Tibial nerve (tissue), 4 donors: ENCODE measurements around the gene TFAP2B. TPM values are rescaled to one million over a fixed set of nuclear protein-coding genes. Genes with fewer than 3 reads are reported as not detected.

ENCODE experiments used
- DNase-seq, 2 donors: peaks; one replicate each; pipeline ENCODE4 v3.0.0-alpha.2; 2019; ENCODE audit warnings: low spot score in 2 of 2
- H3K27ac ChIP-seq, 4 donors: fragments of 200-600 bp; sonication (generic) in 3 of 4; one replicate each; pipeline ENCODE4 v1.5.1; 2017 to 2019; ENCODE audit warnings: mild to moderate bottlenecking in 1 of 4
- H3K27me3 ChIP-seq, 2 donors: fragments of 200-600 bp; sonication (generic) in 1 of 2; one replicate each; pipeline versions ENCODE4 v1.5.1 to v1.6.0; 2017 to 2019
- H3K36me3 ChIP-seq, 3 donors: fragments of 200-600 bp; sonication (generic); one replicate each; pipeline ENCODE4 v1.5.1; 2018 to 2019
- H3K4me1 ChIP-seq, 4 donors: fragments of 200-600 bp; sonication (generic) in 3 of 4; one replicate each; pipeline ENCODE4 v1.5.1; 2017 to 2019
- H3K4me3 ChIP-seq, 4 donors: fragments of 200-600 bp; sonication (generic) in 3 of 4; one replicate each; pipeline ENCODE4 v1.5.1; 2017 to 2019; ENCODE audit warnings: mild to moderate bottlenecking in 1 of 4, moderate library complexity in 1 of 4
- H3K9me3 ChIP-seq, 4 donors: fragments of 200-600 bp; sonication (generic) in 3 of 4; one replicate each; pipeline ENCODE4 v1.5.1; 2017 to 2019
- EP300 ChIP-seq, 2 donors: sonication (generic); formaldehyde crosslinking; IDR thresholded peaks; one replicate each; pipeline ENCODE4 v1.6.1; 2017; ENCODE audit warnings: antibody characterized with exemption in 2 of 2, mild to moderate bottlenecking in 1 of 2
- POLR2A ChIP-seq, 2 donors: fragments of 450-650 bp; IDR thresholded peaks; one replicate each; pipeline ENCODE4 v1.6.1; 2017; ENCODE audit warnings: antibody characterized with exemption in 2 of 2, mild to moderate bottlenecking in 2 of 2, moderate library complexity in 2 of 2
- WGBS, 2 donors: methylation state at CpG; one replicate each; pipeline ENCODE4 v1.1.5; 2018; 5-methylcytosine and 5-hydroxymethylcytosine counted together
- total RNA-seq, 4 donors: library from RNA; depleted of rRNA; stranded (reverse); fragments of >200 nt; gene quantifications; one replicate each; pipeline ENCODE4 v1.1.0, GENCODE V29; 2016
- TF ChIP-seq, protein P1 (sequence below), 5 experiments: fragments of 200-600 bp in 3 of 5; fragments of 450-650 bp in 2 of 5; sonication (generic) in 3 of 5; IDR thresholded peaks; one replicate each; pipeline ENCODE4 v1.5.1; 2016 to 2019; ENCODE audit warnings: antibody characterized with exemption in 5 of 5, mild to moderate bottlenecking in 3 of 5, moderate library complexity in 2 of 5

The TFAP2B gene
- total RNA-seq, 4 donors from 2014 or later, result 0.22 to 1.2 TPM; not detected in 2

DNA sequence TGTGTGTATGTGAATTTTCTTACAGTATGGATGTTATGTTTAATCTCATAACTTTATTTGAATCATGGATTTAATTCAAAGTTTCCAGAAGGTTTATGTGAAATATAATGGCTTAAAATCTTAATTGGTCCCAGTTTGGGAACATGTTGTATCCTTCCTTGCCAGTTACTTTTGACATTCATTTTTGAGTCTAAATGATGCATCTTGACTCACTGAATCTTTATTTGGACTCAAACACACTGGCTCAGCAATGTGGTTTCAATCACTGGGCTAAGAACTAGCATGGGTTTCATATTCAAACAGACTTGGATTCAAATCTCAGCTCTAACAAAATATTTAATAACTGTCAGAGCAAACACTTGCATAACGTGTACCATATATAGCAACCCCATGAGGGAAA, 25.9 kb upstream of the TFAP2B start:
- no peaks in the 10 kb centered on the region for H3K27me3 ChIP-seq
- no peaks in the 10 kb centered on the region for H3K36me3 ChIP-seq
- H3K9me3 ChIP-seq, result no peaks in the 10 kb centered on the region
- H3K4me3 ChIP-seq, result no peak overlapping the region
- DNase-seq, result no peak
- H3K27ac ChIP-seq, result no peak overlapping the region
- no peaks in the 10 kb centered on the region for H3K4me1 ChIP-seq
- no peak for TF ChIP-seq POLR2A (IDR thresholded peaks at IDR 0.05)
- TF ChIP-seq EP300 (IDR thresholded peaks at IDR 0.05), result no peak
- WGBS, 2 donors, result 70 to 71% methylated on average over 1 of the region's 1 CpG

- Histone ChIP-seq H3K9me3 (no peaks in the 10 kb centered on the region), H3K27ac (no peak overlapping the region), H3K4me3 (no peak overlapping the region), H3K4me1 (no peaks in the 10 kb centered on the region), H3K27me3 (no peaks in the 10 kb centered on the region), H3K36me3 (no peaks in the 10 kb centered on the region)
- WGBS, 2 donors, result 47 to 62% methylated on average over 5 of the region's 5 CpGs
- TF ChIP-seq POLR2A (IDR thresholded peaks at IDR 0.05) (no peak), EP300 (IDR thresholded peaks at IDR 0.05) (no peak)
- TF ChIP-seq, protein P1, sequence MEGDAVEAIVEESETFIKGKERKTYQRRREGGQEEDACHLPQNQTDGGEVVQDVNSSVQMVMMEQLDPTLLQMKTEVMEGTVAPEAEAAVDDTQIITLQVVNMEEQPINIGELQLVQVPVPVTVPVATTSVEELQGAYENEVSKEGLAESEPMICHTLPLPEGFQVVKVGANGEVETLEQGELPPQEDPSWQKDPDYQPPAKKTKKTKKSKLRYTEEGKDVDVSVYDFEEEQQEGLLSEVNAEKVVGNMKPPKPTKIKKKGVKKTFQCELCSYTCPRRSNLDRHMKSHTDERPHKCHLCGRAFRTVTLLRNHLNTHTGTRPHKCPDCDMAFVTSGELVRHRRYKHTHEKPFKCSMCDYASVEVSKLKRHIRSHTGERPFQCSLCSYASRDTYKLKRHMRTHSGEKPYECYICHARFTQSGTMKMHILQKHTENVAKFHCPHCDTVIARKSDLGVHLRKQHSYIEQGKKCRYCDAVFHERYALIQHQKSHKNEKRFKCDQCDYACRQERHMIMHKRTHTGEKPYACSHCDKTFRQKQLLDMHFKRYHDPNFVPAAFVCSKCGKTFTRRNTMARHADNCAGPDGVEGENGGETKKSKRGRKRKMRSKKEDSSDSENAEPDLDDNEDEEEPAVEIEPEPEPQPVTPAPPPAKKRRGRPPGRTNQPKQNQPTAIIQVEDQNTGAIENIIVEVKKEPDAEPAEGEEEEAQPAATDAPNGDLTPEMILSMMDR (IDR thresholded peaks at IDR 0.05), result no peak
- DNase-seq, result no peak
Measured at GRCh38 chr6:50795574-50795973, 23.1 kb upstream of the TFAP2B start.

GRCh38 chr6:50804283-50804682, 14.4 kb upstream of the TFAP2B start:
- Histone ChIP-seq H3K36me3 (no peaks in the 10 kb centered on the region), H3K9me3 (no peaks in the 10 kb centered on the region), H3K27ac (no peak overlapping the region), H3K4me1 (no peaks in the 10 kb centered on the region), H3K4me3 (no peak overlapping the region), H3K27me3 (no peaks in the 10 kb centered on the region)
- no peak for DNase-seq
- TF ChIP-seq EP300 (IDR thresholded peaks at IDR 0.05) (no peak), POLR2A (IDR thresholded peaks at IDR 0.05) (no peak)
- TF ChIP-seq, protein P1 (IDR thresholded peaks at IDR 0.05), result no peak

DNA sequence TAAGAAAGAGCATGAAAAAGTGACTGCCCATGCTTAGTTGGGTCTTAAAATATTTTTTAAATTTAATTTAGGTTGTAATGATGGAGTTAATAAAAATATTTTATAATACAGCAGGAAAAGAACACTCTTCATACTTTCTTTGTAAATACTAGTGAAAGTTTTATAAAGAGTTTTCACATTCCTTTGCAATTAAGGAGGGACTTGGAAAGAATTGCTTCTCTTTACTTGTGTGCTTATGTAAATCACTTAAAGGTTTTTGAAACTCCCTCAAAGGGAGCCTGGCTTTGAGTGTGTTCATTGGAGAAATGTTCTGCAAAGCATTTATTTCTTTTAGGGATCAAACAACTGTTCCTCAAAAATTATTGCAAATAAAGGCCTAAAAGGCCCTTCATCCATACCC, 11.6 kb upstream of the TFAP2B start:
- TF ChIP-seq POLR2A (IDR thresholded peaks at IDR 0.05), result no peak
- TF ChIP-seq EP300 (IDR thresholded peaks at IDR 0.05), result no peak
- TF ChIP-seq, protein P1 (IDR thresholded peaks at IDR 0.05), result no peak
- no peak overlapping the region for H3K4me3 ChIP-seq
- DNase-seq, result no peak
- H3K9me3 ChIP-seq, result no peaks in the 10 kb centered on the region
- H3K27ac ChIP-seq, result no peak overlapping the region
- no peaks in the 10 kb centered on the region for H3K36me3 ChIP-seq
- H3K4me1 ChIP-seq, result no peaks in the 10 kb centered on the region
- no peaks in the 10 kb centered on the region for H3K27me3 ChIP-seq

GRCh38 chr6:50815436-50816114, 3.1 kb upstream of the TFAP2B start:
- DNase-seq, result no peak
- peaks cover 4 to 58% of the 10 kb centered on the region in 2 donors for H3K27me3 ChIP-seq
- H3K9me3 ChIP-seq, result no peaks in the 10 kb centered on the region
- peaks cover 0 to 18% (median 2%) of the 10 kb centered on the region in 4 donors for H3K4me1 ChIP-seq
- peak overlapping the region; percentile 23 to 49 (median 42) for H3K4me3 ChIP-seq
- H3K27ac ChIP-seq, result no peak overlapping the region
- no peaks in the 10 kb centered on the region for H3K36me3 ChIP-seq
- TF ChIP-seq, protein P1 (IDR thresholded peaks at IDR 0.05), result peak in 3 of 5 experiments; percentile 8 to 18 (median 13)
- no peak for TF ChIP-seq POLR2A (IDR thresholded peaks at IDR 0.05)
- 2 to 5% methylated on average over 16 of the region's 16 CpGs for WGBS, 2 donors
